IPS DF 19.7 (cell line): ENCODE measurements around the gene HACE1.
"Not testable (repeated sequence)": the region's sequence is repeated elsewhere in the genome, so short reads cannot be mapped to it uniquely, and the experiment has no call there.

Source experiments
- DNase-seq: peaks from one replicate; pipeline ENCODE4 v3.0.0-alpha.2; 2013; ENCODE audit warnings: low read depth, low spot score

Gene HACE1

GRCh38 chr6:104835782-104836181 is 23.9 kb downstream of the HACE1 start:
- no peak for DNase-seq

GRCh38 chr6:104829183-104829958 is 30.3 kb downstream of the HACE1 start:
- no peak for DNase-seq

DNA sequence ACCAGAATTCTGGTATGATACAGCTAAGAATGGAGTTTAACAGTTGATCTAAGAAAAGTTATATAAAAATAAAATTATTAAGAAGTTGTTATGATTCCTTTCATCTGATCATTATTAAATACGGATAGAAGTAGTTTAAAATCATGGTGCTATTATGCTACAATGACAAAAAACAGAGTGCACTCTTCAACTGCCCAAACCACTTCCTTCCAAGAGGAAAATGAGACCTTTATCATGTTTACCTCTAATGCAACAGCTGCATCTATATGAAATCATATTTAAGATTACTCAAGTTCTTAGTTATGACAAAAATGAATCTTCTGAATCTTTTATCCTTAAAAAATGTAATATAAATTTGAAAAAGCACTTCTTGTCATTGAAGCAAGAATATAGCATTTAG is 31.2 kb downstream of the HACE1 start:
- no peak for DNase-seq

DNA sequence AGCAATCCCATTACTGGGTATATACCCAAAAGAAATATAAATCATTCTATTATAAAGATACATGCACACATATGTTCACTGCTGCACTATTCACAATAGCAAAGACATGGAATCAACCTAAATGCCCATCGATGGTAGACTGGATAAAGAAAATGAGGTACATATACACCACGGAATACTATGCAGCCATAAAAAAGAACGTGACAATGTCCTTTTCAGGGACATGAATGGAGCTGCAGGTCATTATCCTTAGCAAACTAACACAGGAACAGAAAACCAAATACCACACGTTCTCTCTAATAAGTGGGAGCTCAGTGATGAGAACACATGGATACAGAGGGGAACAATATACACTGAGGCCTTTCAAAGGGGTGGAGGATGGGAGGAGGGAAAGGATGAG is 38.9 kb downstream of the HACE1 start:
- DNase-seq = not testable (repeated sequence)

DNA sequence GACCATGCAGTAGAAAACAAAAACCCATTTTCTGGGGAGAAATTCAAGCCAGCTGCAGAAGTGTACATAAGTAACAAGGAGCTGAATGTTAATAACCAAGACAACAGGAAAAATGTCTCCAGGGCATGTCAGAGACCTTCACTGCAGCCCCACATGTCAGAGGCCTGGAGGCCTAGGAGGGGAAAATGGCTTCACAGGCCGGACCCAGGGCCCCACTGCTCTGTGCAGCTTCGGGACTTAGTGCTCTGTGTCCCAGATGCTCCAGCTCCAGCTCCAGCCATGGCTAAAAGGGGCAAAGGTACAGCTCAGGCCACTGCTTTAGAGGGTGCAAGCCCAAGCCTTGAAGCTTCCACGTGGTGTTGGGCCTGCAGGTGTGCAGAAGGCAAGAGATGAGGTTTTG is 43.6 kb downstream of the HACE1 start:
- DNase-seq = no peak

GRCh38 chr6:104814743-104815142 is 45.0 kb downstream of the HACE1 start:
- DNase-seq = no peak

DNA sequence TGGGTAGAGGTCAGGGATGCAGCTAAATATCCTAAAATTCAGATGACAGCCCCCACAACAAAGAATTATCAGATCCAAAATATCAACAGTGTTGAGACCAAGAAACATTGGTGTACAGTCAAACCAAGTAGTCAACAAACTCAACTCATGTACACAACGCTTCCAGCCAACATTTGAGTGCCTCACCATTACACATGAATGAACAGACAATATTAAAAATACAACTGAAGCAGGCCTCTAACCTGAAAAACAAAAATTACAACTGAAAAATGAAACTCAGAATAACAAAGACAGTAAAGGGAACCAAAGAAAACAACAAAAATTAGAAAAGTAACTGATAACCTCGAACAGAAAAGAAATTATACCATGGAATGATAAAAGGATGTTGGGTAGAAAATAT is 46.2 kb downstream of the HACE1 start:
- DNase-seq = no peak

GRCh38 chr6:104809116-104809515 is 50.6 kb downstream of the HACE1 start:
- DNase-seq = no peak

- DNase-seq = not testable (repeated sequence)
Observed at GRCh38 chr6:104805335-104805734, 54.4 kb downstream of the HACE1 start.

DNA sequence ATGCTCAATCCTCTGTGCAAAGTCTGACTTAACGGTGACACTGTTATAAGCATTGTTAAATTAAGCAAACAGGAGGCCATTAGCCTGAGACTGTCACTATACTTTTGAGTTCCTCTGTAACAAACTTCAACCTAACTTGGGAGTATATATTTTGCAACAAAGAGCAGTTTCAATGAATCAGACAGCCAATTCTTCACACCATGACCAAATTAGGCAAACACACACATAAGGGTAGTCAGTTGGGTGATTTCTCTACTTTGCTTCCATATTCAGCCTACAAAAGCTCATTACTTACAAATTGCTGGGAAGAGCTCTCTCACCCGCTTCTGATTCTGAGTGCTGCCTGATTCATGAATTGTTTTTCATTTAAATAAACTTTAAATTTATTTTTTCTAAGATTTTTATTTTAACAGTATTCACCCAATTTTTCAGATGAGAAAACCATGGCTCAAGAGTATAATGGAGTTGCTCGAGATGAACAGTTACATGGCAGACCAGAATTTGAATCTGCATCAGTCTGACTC is 60.5 kb downstream of the HACE1 start:
- no peak for DNase-seq

DNA sequence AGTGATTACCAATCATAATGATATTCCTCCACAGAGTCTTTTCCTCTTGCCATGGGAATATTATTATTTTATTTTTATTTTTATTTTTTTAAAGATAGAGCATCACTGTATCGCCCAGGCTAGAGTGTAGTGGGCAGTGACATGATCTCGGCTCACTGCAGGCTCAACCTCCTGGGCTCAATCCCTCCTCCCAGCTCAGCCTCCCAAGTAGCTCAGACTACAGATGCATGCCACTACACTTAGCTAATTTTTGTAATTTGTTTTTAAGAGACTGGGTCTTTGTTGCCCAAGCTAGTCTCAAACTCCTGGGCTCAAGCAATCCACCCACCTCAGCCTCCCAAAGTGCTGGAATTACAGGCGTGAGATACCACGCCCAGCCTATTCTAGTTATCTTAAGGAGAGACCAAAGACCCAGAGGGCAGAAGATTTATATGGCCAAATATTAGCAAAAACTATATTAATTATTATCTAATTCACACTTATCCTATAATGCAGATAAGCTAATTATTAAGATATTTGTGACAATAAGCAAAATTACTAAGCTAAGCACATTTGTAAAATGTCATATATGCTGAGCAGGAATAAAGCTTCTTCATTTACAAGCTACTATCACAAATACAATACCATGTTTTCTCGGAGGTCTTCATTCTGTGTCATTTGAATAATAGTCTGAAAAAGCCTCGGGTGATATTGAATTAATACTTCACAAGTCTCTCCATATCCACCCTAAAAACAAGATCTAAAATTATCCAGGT is 63.5 kb downstream of the HACE1 start:
- DNase-seq = no peak

DNA sequence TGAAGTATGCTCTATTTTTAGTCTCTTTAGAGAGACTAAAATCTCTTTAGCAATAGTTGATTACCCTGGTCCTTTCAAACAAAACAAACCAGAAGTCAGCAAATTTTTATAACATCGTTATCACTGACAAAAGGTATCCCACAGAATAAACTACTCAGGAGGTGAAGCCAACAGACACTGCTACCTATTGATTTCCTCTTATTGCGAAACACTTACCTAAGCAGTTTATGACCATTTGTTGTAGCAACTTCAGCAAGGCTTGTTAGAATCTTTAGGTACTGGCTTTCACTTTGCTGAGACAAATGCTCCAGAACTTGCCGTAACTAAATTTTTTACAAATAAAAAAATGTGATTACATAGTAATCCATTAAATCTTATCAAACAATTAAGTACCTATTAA is 64.4 kb downstream of the HACE1 start:
- no peak for DNase-seq

DNA sequence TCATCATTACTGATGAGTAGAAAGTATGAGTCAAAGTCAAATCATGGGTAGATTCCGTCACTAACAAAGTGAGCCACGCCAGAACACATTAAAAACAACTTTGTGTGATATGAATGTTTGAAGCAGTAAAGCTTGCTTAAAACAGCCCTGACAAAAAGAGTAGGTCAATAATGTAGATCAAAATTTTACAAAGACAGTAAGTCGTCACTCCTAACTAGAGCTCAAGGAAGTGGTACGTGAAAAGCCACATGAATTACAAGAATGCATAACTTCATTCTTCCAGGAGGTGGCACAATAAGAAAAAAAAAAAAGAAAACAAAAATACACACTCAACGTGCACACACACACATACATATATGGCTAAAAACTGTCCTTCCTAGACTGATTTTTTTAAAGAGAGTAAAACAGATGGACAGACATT is 69.9 kb downstream of the HACE1 start:
- no peak for DNase-seq

DNA sequence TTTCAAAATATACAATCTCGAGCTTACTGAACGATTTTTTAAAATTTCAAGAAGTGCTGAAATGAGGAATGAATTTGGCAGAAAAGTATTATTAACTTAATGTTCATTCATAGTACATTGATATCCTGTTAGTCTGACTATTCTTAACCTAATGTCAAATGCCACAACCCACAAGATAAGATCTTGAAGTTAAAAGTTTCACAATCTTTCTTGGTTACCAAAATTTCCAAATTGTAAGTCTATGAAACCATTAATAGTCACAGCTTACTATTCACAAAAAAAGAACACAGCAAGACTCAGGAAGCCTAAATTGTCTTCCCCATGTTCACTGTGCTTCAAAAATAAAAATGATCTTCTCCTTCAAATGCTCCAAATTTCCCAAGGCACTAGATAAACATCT is 71.3 kb downstream of the HACE1 start:
- DNase-seq = no peak

- no peak for DNase-seq
Observed at GRCh38 chr6:104787305-104787704, 72.4 kb downstream of the HACE1 start.

- DNase-seq = no peak
Observed at GRCh38 chr6:104784884-104785283, 74.8 kb downstream of the HACE1 start.

DNA sequence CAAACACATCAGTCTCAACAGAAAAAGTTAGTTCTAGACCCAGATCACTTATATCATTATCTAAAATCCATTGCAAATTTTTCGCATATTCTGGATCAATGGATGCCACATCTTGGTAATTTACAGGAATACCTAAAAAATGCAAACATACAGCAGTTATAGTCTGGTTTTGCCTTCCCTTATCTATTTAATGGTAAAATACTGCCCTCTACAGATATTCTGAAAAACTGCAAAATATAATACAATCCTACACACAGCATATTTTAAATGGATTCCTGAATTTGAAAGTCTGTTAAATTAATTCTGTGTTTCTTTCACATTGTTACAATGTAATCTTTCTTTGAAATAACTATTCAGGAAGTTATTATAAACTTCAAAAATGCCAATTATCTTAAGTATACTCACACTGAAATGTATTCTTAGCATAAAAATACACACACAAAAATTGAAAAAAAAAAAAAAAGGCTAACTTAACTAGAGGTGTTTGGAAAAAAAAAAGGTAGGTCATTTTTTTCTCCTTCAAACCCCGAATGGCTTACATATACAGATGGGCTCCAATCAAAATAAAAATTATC is 88.4 kb downstream of the HACE1 start:
- no peak for DNase-seq

GRCh38 chr6:104768906-104769305 is 90.8 kb downstream of the HACE1 start:
- no peak for DNase-seq

GRCh38 chr6:104766595-104766994 is 93.1 kb downstream of the HACE1 start:
- DNase-seq = no peak

- DNase-seq = no peak
Observed at GRCh38 chr6:104754788-104755409, 104.8 kb downstream of the HACE1 start.

- DNase-seq = no peak
Observed at GRCh38 chr6:104753251-104753650, 106.5 kb downstream of the HACE1 start.

DNA sequence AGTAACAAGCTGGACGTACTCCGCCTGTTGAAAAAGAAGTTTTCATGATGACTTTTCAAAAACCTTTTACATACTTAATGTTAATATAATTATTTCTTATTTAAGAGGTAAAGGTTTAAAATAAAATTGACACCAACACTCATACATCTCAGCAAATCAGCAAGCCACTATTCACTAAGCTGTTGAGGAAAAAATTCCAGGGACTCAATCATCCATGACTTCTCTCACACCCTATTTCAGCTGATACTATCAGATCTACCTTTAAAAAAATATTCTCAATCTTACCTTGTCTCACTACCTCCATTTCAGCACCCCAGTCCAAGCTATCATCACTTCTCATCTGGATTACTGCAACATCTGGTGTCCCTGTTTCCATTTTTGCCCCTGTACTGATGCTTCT is 109.3 kb downstream of the HACE1 start:
- no peak for DNase-seq
